H1 (cell line): ENCODE data around the gene IVNS1ABP. TPM values are rescaled to one million over a fixed set of nuclear protein-coding genes. Genes with fewer than 3 reads are reported as not detected.

Source experiments
- CTCF ChIA-PET: fragments of 300-600 bp; sonication (Branson Sonifier 250); formaldehyde crosslinking; loops from one replicate; lab custom pipeline; 2021; ENCODE audit not compliant: partially characterized antibody; lab: Charles Lee
- POLR2A ChIA-PET: fragments of 300-600 bp; sonication (Branson Sonifier 250); formaldehyde crosslinking; loops from one replicate; lab custom pipeline; 2021; ENCODE audit warnings: inconsistent platforms; ENCODE audit not compliant: partially characterized antibody; lab: Charles Lee
- DNase-seq, 2 experiments: peaks; one replicate each; pipeline versions ENCODE4 v3.0.0 to v3.0.0-alpha.2; 2010 to 2022; ENCODE audit warnings: low spot score in 2 of 2, low read depth in 1 of 2, mixed read lengths in 1 of 2
- FAIRE-seq: peaks from 2 replicates; lab custom pipeline; 2011; peaks lifted over from hg19 to GRCh38; lab: Jason Lieb, UNC
- H2AFZ ChIP-seq: 2 replicates; pipeline ENCODE4 v1.8.1; 2012; ENCODE audit warnings: low read length, inconsistent platforms
- H2AK5ac ChIP-seq: 2 replicates; pipeline ENCODE4 v1.6.1; 2013; ENCODE audit warnings: low read depth, low read length
- H2BK120ac ChIP-seq: replicated peaks from 2 replicates; pipeline ENCODE3; 2013; ENCODE audit warnings: low read depth, low read length, inconsistent platforms
- H2BK12ac ChIP-seq: 2 replicates; pipeline ENCODE4 v1.6.1; 2013; ENCODE audit warnings: low read depth, low read length
- H2BK15ac ChIP-seq: 2 replicates; pipeline ENCODE4 v1.6.1; 2013; ENCODE audit warnings: low read length
- H2BK20ac ChIP-seq: 2 replicates; pipeline ENCODE4 v1.6.1; 2013; ENCODE audit warnings: low read length
- H2BK5ac ChIP-seq: 2 replicates; pipeline ENCODE4 v1.6.1; 2013; ENCODE audit warnings: low read depth, low read length
- H3K14ac ChIP-seq: 2 replicates; pipeline ENCODE4 v1.6.1; 2013; ENCODE audit warnings: inconsistent platforms; ENCODE audit not compliant: insufficient read length
- H3K18ac ChIP-seq: 2 replicates; pipeline ENCODE4 v1.6.1; 2013; ENCODE audit warnings: low read length; ENCODE audit errors: extremely low read depth
- H3K23ac ChIP-seq: 2 replicates; pipeline ENCODE4 v1.6.1; 2013; ENCODE audit warnings: inconsistent platforms; ENCODE audit not compliant: insufficient read length
- H3K23me2 ChIP-seq: 2 replicates; pipeline ENCODE4 v1.6.1; 2013; ENCODE audit warnings: low read depth, low read length
- H3K27ac ChIP-seq: 2 replicates; pipeline ENCODE4 v1.6.1; 2011; ENCODE audit warnings: low read depth, low read length, inconsistent platforms
- H3K27me3 ChIP-seq, 4 experiments: replicated peaks in 1 of 4; 1 replicate in 1 of 4; 2 replicates in 3 of 4; pipeline versions ENCODE4 v1.6.1 to v1.8.1; 2011 to 2013; ENCODE audit warnings: low read length in 3 of 4, mild to moderate bottlenecking in 3 of 4, inconsistent platforms in 2 of 4, mixed read lengths in 2 of 4, moderate library complexity in 1 of 4; ENCODE audit not compliant: control insufficient read depth in 3 of 4, insufficient read depth in 3 of 4; ENCODE audit errors: extremely low read depth in 1 of 4
- H3K36me3 ChIP-seq, 4 experiments: 2 replicates each; pipeline versions ENCODE4 v1.6.1 to v1.8.1; 2011 to 2013; ENCODE audit warnings: mild to moderate bottlenecking in 4 of 4, low read length in 3 of 4, moderate library complexity in 2 of 4, control low read depth in 1 of 4, inconsistent platforms in 1 of 4; ENCODE audit not compliant: insufficient read depth in 4 of 4, control insufficient read depth in 2 of 4
- H3K4ac ChIP-seq: replicated peaks from 2 replicates; pipeline ENCODE3; 2013; ENCODE audit warnings: low read length, low read depth, mixed read lengths, inconsistent platforms; ENCODE audit not compliant: insufficient read length
- H3K4me1 ChIP-seq, 4 experiments: replicated peaks in 1 of 4; 1 replicate in 1 of 4; 2 replicates in 3 of 4; pipeline versions ENCODE4 v1.6.1 to v1.8.1; 2011 to 2013; ENCODE audit warnings: low read length in 3 of 4, inconsistent platforms in 2 of 4, mixed read lengths in 1 of 4; ENCODE audit not compliant: insufficient read depth in 4 of 4, control insufficient read depth in 3 of 4
- H3K4me2 ChIP-seq, 2 experiments: 2 replicates each; pipeline versions ENCODE4 v1.6.1 to v1.8.1; 2011 to 2013; ENCODE audit warnings: low read depth in 2 of 2, low read length in 2 of 2, control low read depth in 1 of 2, inconsistent platforms in 1 of 2, mild to moderate bottlenecking in 1 of 2; ENCODE audit not compliant: insufficient read depth in 1 of 2
- H3K4me3 ChIP-seq, 4 experiments: fragments of 200-600, 300-600 bp in 1 of 4; sonication (generic), shearing (Covaris generic), sonication (Bioruptor Twin) in 1 of 4; 2 replicates each; pipeline versions ENCODE4 v1.5.1 to v1.8.1; 2011 to 2016; ENCODE audit warnings: low read length in 4 of 4, low read depth in 3 of 4, control low read depth in 2 of 4, inconsistent platforms in 2 of 4, mild to moderate bottlenecking in 2 of 4, mixed read lengths in 1 of 4, moderate library complexity in 1 of 4; ENCODE audit not compliant: insufficient read depth in 2 of 4; ENCODE audit errors: extremely low read depth in 1 of 4
- H3K56ac ChIP-seq: replicated peaks from 2 replicates; pipeline ENCODE3; 2013; ENCODE audit warnings: low read depth, mild to moderate bottlenecking, mixed read lengths, low read length, inconsistent platforms; ENCODE audit not compliant: insufficient read length
- H3K79me1 ChIP-seq: 2 replicates; pipeline ENCODE4 v1.6.1; 2013; ENCODE audit warnings: low read depth, low read length, control low read depth
- H3K79me2 ChIP-seq, 2 experiments: 2 replicates each; pipeline versions ENCODE4 v1.6.1 to v1.8.1; 2012 to 2013; ENCODE audit warnings: low read length in 2 of 2, mild to moderate bottlenecking in 2 of 2, inconsistent platforms in 1 of 2; ENCODE audit not compliant: insufficient read depth in 2 of 2, control insufficient read depth in 1 of 2
- H3K9ac ChIP-seq, 4 experiments: replicated peaks in 1 of 4; 1 replicate in 1 of 4; 2 replicates in 3 of 4; pipeline versions ENCODE4 v1.6.1 to v1.8.1; 2011 to 2013; ENCODE audit warnings: low read depth in 3 of 4, low read length in 3 of 4, control low read depth in 2 of 4, mild to moderate bottlenecking in 2 of 4, moderate library complexity in 2 of 4, inconsistent platforms in 1 of 4; ENCODE audit errors: extremely low read depth in 1 of 4
- H3K9me3 ChIP-seq, 2 experiments: 2 replicates each; pipeline versions ENCODE4 v1.6.1 to v1.8.1; 2012 to 2013; ENCODE audit warnings: mild to moderate bottlenecking in 2 of 2, moderate library complexity in 2 of 2, control low read depth in 1 of 2, inconsistent platforms in 1 of 2, low read depth in 1 of 2, low read length in 1 of 2, mixed read lengths in 1 of 2; ENCODE audit not compliant: insufficient read depth in 2 of 2
- H4K20me1 ChIP-seq, 2 experiments: replicated peaks in 1 of 2; 2 replicates each; pipeline versions ENCODE3 to v1.8.1; 2011 to 2013; ENCODE audit warnings: inconsistent platforms in 2 of 2, low read length in 2 of 2, mild to moderate bottlenecking in 1 of 2; ENCODE audit not compliant: insufficient read depth in 2 of 2, control insufficient read depth in 1 of 2
- H4K5ac ChIP-seq: 2 replicates; pipeline ENCODE4 v1.6.1; 2013; ENCODE audit warnings: low read length, low read depth, mixed read lengths, inconsistent platforms; ENCODE audit not compliant: insufficient read length
- H4K8ac ChIP-seq: 2 replicates; pipeline ENCODE4 v1.8.0; 2013; ENCODE audit warnings: mild to moderate bottlenecking, moderate library complexity, low read length, inconsistent platforms; ENCODE audit not compliant: insufficient read depth; ENCODE audit errors: extremely low read depth
- H4K91ac ChIP-seq: replicated peaks from 2 replicates; pipeline ENCODE3; 2013; ENCODE audit warnings: low read length, mixed read lengths, inconsistent platforms; ENCODE audit not compliant: insufficient read length
- ASH2L ChIP-seq: fragments of 200-600, 300-600 bp; sonication (generic); IDR thresholded peaks from one replicate; pipeline ENCODE4 v1.7.1; 2017; ENCODE audit warnings: low read length
- BRCA1 ChIP-seq: IDR thresholded peaks from 2 replicates; pipeline ENCODE4 v1.6.1; 2012; ENCODE audit warnings: low read depth, low read length, improper control_type of control experiment
- EGR1 ChIP-seq: IDR thresholded peaks from 2 replicates; pipeline ENCODE4 v1.6.1; 2011; ENCODE audit warnings: low read depth, low read length, borderline replicate concordance
- EZH2 ChIP-seq: fragments of 200-600 bp; sonication (generic); IDR thresholded peaks from 2 replicates; pipeline ENCODE4 v1.7.1; 2012; ENCODE audit warnings: low read depth, mild to moderate bottlenecking, moderate library complexity, low read length, inconsistent platforms; ENCODE audit not compliant: severe bottlenecking
- GTF2F1 ChIP-seq: IDR thresholded peaks from 2 replicates; pipeline ENCODE4 v1.6.1; 2012; ENCODE audit warnings: low read depth, low read length, improper control_type of control experiment, borderline replicate concordance
- JUN ChIP-seq: IDR thresholded peaks from 2 replicates; pipeline ENCODE4 v1.6.1; 2011; ENCODE audit warnings: low read depth, mild to moderate bottlenecking, improper control_type of control experiment, low read length
- RBBP5 ChIP-seq: IDR thresholded peaks from 2 replicates; pipeline ENCODE4 v1.7.1; 2012; ENCODE audit warnings: low read depth, mild to moderate bottlenecking, inconsistent platforms, low read length, moderate library complexity, borderline replicate concordance
- SIN3A ChIP-seq, 2 experiments: IDR thresholded peaks in 1 of 2; conservative IDR thresholded peaks in 1 of 2; 2 replicates each; pipeline ENCODE4 v1.6.1; 2011 to 2012; ENCODE audit warnings: low read length in 2 of 2, improper control_type of control experiment in 1 of 2, low read depth in 1 of 2, mild to moderate bottlenecking in 1 of 2
- TEAD4 ChIP-seq: IDR thresholded peaks from 2 replicates; pipeline ENCODE4 v1.6.1; 2012; ENCODE audit warnings: low read depth, low read length, inconsistent platforms, mixed read lengths
- WGBS, 2 experiments: shearing (Covaris generic) in 1 of 2; methylation state at CpG; one replicate each; pipeline versions ENCODE4 v1.1.6 to v1.1.7; 2013 to 2015; ENCODE audit warnings: low lambda C conversion rate in 2 of 2, mixed read lengths in 2 of 2, inconsistent platforms in 1 of 2, low coverage in 1 of 2, missing lambda C conversion rate in 1 of 2; ENCODE audit not compliant: insufficient replicate concordance in 2 of 2, insufficient coverage in 1 of 2, insufficient read length in 1 of 2; ENCODE audit errors: extremely low coverage in 1 of 2, missing lambda C conversion rate in 1 of 2; 5-methylcytosine and 5-hydroxymethylcytosine counted together
- polyA plus RNA-seq, 7 experiments: library from polyadenylated mRNA; depleted of rRNA in 3 of 7; stranded (reverse) in 5 of 7; unstranded in 2 of 7; fragments of >200 nt in 5 of 7; fragments of 200-250 nt in 2 of 7; gene quantifications; 1 replicate in 5 of 7; 2 replicates in 1 of 7; 4 replicates in 1 of 7; pipeline versions ENCODE4 v1.2.1 to v1.2.3, GENCODE V29; 2011 to 2013; ENCODE audit warnings: missing spikeins in 2 of 7, mixed read lengths in 2 of 7
- total RNA-seq: library from RNA; stranded (reverse); fragmentation: NEBNext Ultra II Directional; extraction: Animal tissue kit (Norgen Biotek cat#: 25700); gene quantifications from 2 replicates; pipeline ENCODE4 v1.2.1, GENCODE V29; 2021

The IVNS1ABP gene
- total and polyA plus RNA-seq, 2 of the 8 experiments (the other 6 are each of a cell fraction or from before 2014, with no cell fraction given): 65.9 to 189 TPM

- H2AFZ ChIP-seq: no peak overlapping the region
Measured at GRCh38 chr1:185260611-185261010, 56.4 kb downstream of the IVNS1ABP start.

More at GRCh38 chr1:185260611-185261010, 56.4 kb downstream of the IVNS1ABP start:
- no peak overlapping the region for H3K4me2 ChIP-seq
- no peak overlapping the region for H2BK20ac ChIP-seq
- no peaks in the 10 kb centered on the region for H3K79me1 ChIP-seq
- H3K9ac ChIP-seq: no peak overlapping the region
- FAIRE-seq (no peak), DNase-seq (no peak)
- no peak overlapping the region for H2BK15ac ChIP-seq
- TF ChIP-seq GTF2F1: no peak
- TF ChIP-seq EGR1: no peak
- TF ChIP-seq SIN3A (conservative IDR thresholded peaks at IDR 0.05 in 1 of 2, IDR thresholded peaks at IDR 0.05 in 1 of 2; ENCODE audit: low read depth in 1 of 2, low read length in 2 of 2): no peak
- no peak for TF ChIP-seq ASH2L
- no peak for TF ChIP-seq TEAD4
- no peak for TF ChIP-seq BRCA1
- TF ChIP-seq EZH2: no peak
- TF ChIP-seq RBBP5: no peak
- TF ChIP-seq JUN: no peak
- no peaks in the 10 kb centered on the region; a peak in 1 of 4 replicates for H3K9me3 ChIP-seq
- H3K4me1 ChIP-seq: no peaks in the 10 kb centered on the region
- CTCF ChIA-PET: no interaction called here
- 82% methylated on average over 1 of the region's 1 CpG; no CpG with 5 or more reads in 1 of the 2 experiments for WGBS, 2 experiments
- POLR2A ChIA-PET: no interaction called here
- H2AK5ac ChIP-seq: no peak overlapping the region
- H3K36me3 ChIP-seq: no peaks in the 10 kb centered on the region
- no peak overlapping the region for H4K5ac ChIP-seq
- no peak overlapping the region for H3K56ac ChIP-seq
- H3K27ac ChIP-seq: no peak overlapping the region
- H3K4me3 ChIP-seq: no peak overlapping the region
- no peak overlapping the region for H2BK12ac ChIP-seq
- no peak overlapping the region for H3K18ac ChIP-seq
- H2BK5ac ChIP-seq: no peak overlapping the region
- no peak overlapping the region for H4K91ac ChIP-seq
- no peak overlapping the region for H2BK120ac ChIP-seq
- no peaks in the 10 kb centered on the region for H4K20me1 ChIP-seq
- H4K8ac ChIP-seq: no peak overlapping the region
- H3K27me3 ChIP-seq: no peaks in the 10 kb centered on the region
- H3K23ac ChIP-seq: no peak overlapping the region
- H3K79me2 ChIP-seq: no peaks in the 10 kb centered on the region
- H3K23me2 ChIP-seq: no peaks in the 10 kb centered on the region
- no peak overlapping the region for H3K4ac ChIP-seq
- no peak overlapping the region for H3K14ac ChIP-seq
